ENCODE data around the gene TUBB2A.

The TUBB2A gene

GRCh38 chr6:3137057-3137777, 20.1 kb downstream of the TUBB2A start:
- Histone ChIP-seq H3K4me3 (ENCODE audit: extremely low read depth, insufficient read depth, low read length, poor library complexity, severe bottlenecking) (no peak overlapping the region), H3K9me3 (ENCODE audit: control insufficient read depth, low read length) (no peaks in the 10 kb centered on the region), H3K27ac (ENCODE audit: low read depth, low read length, severe bottlenecking) (peak overlapping the region; percentile 51), H3K4me1 (ENCODE audit: control insufficient read depth, insufficient read depth, low read length, poor library complexity, severe bottlenecking) (peaks cover 18% of the 10 kb centered on the region), H3K36me3 (ENCODE audit: control insufficient read depth, insufficient read depth, low read length) (peaks cover 62% of the 10 kb centered on the region)
- 89 to 95% methylated on average over 7 to 10 of the region's 12 CpGs for WGBS, 2 experiments (ENCODE audit: insufficient coverage in 2 of 2)

GRCh38 chr6:3136292-3137011, 20.9 kb downstream of the TUBB2A start:
- H3K4me1 ChIP-seq (ENCODE audit: control insufficient read depth, insufficient read depth, low read length, poor library complexity, severe bottlenecking): peaks cover 18% of the 10 kb centered on the region
- no peaks in the 10 kb centered on the region for H3K9me3 ChIP-seq (ENCODE audit: control insufficient read depth, low read length)
- no peak overlapping the region for H3K27ac ChIP-seq (ENCODE audit: low read depth, low read length, severe bottlenecking)
- peaks cover 63% of the 10 kb centered on the region for H3K36me3 ChIP-seq (ENCODE audit: control insufficient read depth, insufficient read depth, low read length)
- 85 to 89% methylated on average over 2 to 6 of the region's 8 CpGs for WGBS, 2 experiments (ENCODE audit: insufficient coverage in 2 of 2)
- H3K4me3 ChIP-seq (ENCODE audit: extremely low read depth, insufficient read depth, low read length, poor library complexity, severe bottlenecking): no peak overlapping the region

- H3K4me3 ChIP-seq (ENCODE audit: extremely low read depth, insufficient read depth, low read length, poor library complexity, severe bottlenecking): no peak overlapping the region
- H3K36me3 ChIP-seq (ENCODE audit: control insufficient read depth, insufficient read depth, low read length): peaks cover 64% of the 10 kb centered on the region
- H3K9me3 ChIP-seq (ENCODE audit: control insufficient read depth, low read length): no peaks in the 10 kb centered on the region
- WGBS, 2 experiments (ENCODE audit: insufficient coverage in 2 of 2): 95 to 96% methylated on average over 10 of the region's 13 CpGs
- H3K4me1 ChIP-seq (ENCODE audit: control insufficient read depth, insufficient read depth, low read length, poor library complexity, severe bottlenecking): peaks cover 18% of the 10 kb centered on the region
- H3K27ac ChIP-seq (ENCODE audit: low read depth, low read length, severe bottlenecking): no peak overlapping the region
These were observed 21.6 kb downstream of the TUBB2A start for GRCh38 chr6:3135668-3136291.

- peaks cover 66% of the 10 kb centered on the region for H3K36me3 ChIP-seq (ENCODE audit: control insufficient read depth, insufficient read depth, low read length)
- no peak overlapping the region for H3K4me3 ChIP-seq (ENCODE audit: extremely low read depth, insufficient read depth, low read length, poor library complexity, severe bottlenecking)
- H3K4me1 ChIP-seq (ENCODE audit: control insufficient read depth, insufficient read depth, low read length, poor library complexity, severe bottlenecking): peaks cover 6% of the 10 kb centered on the region
- no peaks in the 10 kb centered on the region for H3K9me3 ChIP-seq (ENCODE audit: control insufficient read depth, low read length)
- WGBS, 2 experiments (ENCODE audit: insufficient coverage in 2 of 2): 88 to 94% methylated on average over 7 to 9 of the region's 9 CpGs
- H3K27ac ChIP-seq (ENCODE audit: low read depth, low read length, severe bottlenecking): no peak overlapping the region
These were observed 23.8 kb downstream of the TUBB2A start for GRCh38 chr6:3133515-3133914.

- H3K4me1 ChIP-seq (ENCODE audit: control insufficient read depth, insufficient read depth, low read length, poor library complexity, severe bottlenecking): peaks cover 1% of the 10 kb centered on the region
- no peak overlapping the region for H3K4me3 ChIP-seq (ENCODE audit: extremely low read depth, insufficient read depth, low read length, poor library complexity, severe bottlenecking)
- H3K27ac ChIP-seq (ENCODE audit: low read depth, low read length, severe bottlenecking): no peak overlapping the region
- 93 to 96% methylated on average over 15 of the region's 15 CpGs for WGBS, 2 experiments (ENCODE audit: insufficient coverage in 2 of 2)
- no peaks in the 10 kb centered on the region for H3K9me3 ChIP-seq (ENCODE audit: control insufficient read depth, low read length)
- H3K36me3 ChIP-seq (ENCODE audit: control insufficient read depth, insufficient read depth, low read length): peaks cover 57% of the 10 kb centered on the region
These were observed 25.6 kb downstream of the TUBB2A start for GRCh38 chr6:3131695-3132094.

GRCh38 chr6:3128356-3129108, 28.8 kb downstream of the TUBB2A start:
- 96% methylated on average over 12 of the region's 15 CpGs for WGBS, 2 experiments (ENCODE audit: insufficient coverage in 2 of 2)
- H3K9me3 ChIP-seq (ENCODE audit: control insufficient read depth, low read length): no peaks in the 10 kb centered on the region
- H3K4me3 ChIP-seq (ENCODE audit: extremely low read depth, insufficient read depth, low read length, poor library complexity, severe bottlenecking): no peak overlapping the region
- peaks cover 40% of the 10 kb centered on the region for H3K36me3 ChIP-seq (ENCODE audit: control insufficient read depth, insufficient read depth, low read length)
- no peak overlapping the region for H3K27ac ChIP-seq (ENCODE audit: low read depth, low read length, severe bottlenecking)
- H3K4me1 ChIP-seq (ENCODE audit: control insufficient read depth, insufficient read depth, low read length, poor library complexity, severe bottlenecking): no peaks in the 10 kb centered on the region

- WGBS, 2 experiments (ENCODE audit: insufficient coverage in 2 of 2): 38% methylated on average over 2 of the region's 2 CpGs; no CpG with 5 or more reads in 1 of the 2 experiments
These were observed 31.5 kb downstream of the TUBB2A start for GRCh38 chr6:3125815-3126214.

GRCh38 chr6:3124667-3125066, 32.7 kb downstream of the TUBB2A start:
- Histone ChIP-seq H3K9me3 (ENCODE audit: control insufficient read depth, low read length) (no peaks in the 10 kb centered on the region), H3K36me3 (ENCODE audit: control insufficient read depth, insufficient read depth, low read length) (peaks cover 17% of the 10 kb centered on the region), H3K4me3 (ENCODE audit: extremely low read depth, insufficient read depth, low read length, poor library complexity, severe bottlenecking) (no peak overlapping the region), H3K27ac (ENCODE audit: low read depth, low read length, severe bottlenecking) (no peak overlapping the region), H3K4me1 (ENCODE audit: control insufficient read depth, insufficient read depth, low read length, poor library complexity, severe bottlenecking) (no peaks in the 10 kb centered on the region)
- 87 to 92% methylated on average over 7 of the region's 8 CpGs for WGBS, 2 experiments (ENCODE audit: insufficient coverage in 2 of 2)

More at GRCh38 chr6:3125815-3126214, 31.5 kb downstream of the TUBB2A start:
- Histone ChIP-seq H3K4me3 (ENCODE audit: extremely low read depth, insufficient read depth, low read length, poor library complexity, severe bottlenecking) (no peak overlapping the region), H3K4me1 (ENCODE audit: control insufficient read depth, insufficient read depth, low read length, poor library complexity, severe bottlenecking) (no peaks in the 10 kb centered on the region), H3K36me3 (ENCODE audit: control insufficient read depth, insufficient read depth, low read length) (peaks cover 27% of the 10 kb centered on the region), H3K9me3 (ENCODE audit: control insufficient read depth, low read length) (no peaks in the 10 kb centered on the region), H3K27ac (ENCODE audit: low read depth, low read length, severe bottlenecking) (no peak overlapping the region)

GRCh38 chr6:3122823-3123182, 34.5 kb downstream of the TUBB2A start:
- Histone ChIP-seq H3K27ac (ENCODE audit: low read depth, low read length, severe bottlenecking) (no peak overlapping the region), H3K36me3 (ENCODE audit: control insufficient read depth, insufficient read depth, low read length) (no peaks in the 10 kb centered on the region), H3K4me1 (ENCODE audit: control insufficient read depth, insufficient read depth, low read length, poor library complexity, severe bottlenecking) (no peaks in the 10 kb centered on the region), H3K4me3 (ENCODE audit: extremely low read depth, insufficient read depth, low read length, poor library complexity, severe bottlenecking) (no peak overlapping the region), H3K9me3 (ENCODE audit: control insufficient read depth, low read length) (no peaks in the 10 kb centered on the region)
- WGBS, 2 experiments (ENCODE audit: insufficient coverage in 2 of 2): 94 to 98% methylated on average over 9 of the region's 9 CpGs

- Histone ChIP-seq H3K27ac (ENCODE audit: low read depth, low read length, severe bottlenecking) (no peak overlapping the region), H3K4me3 (ENCODE audit: extremely low read depth, insufficient read depth, low read length, poor library complexity, severe bottlenecking) (no peak overlapping the region), H3K9me3 (ENCODE audit: control insufficient read depth, low read length) (no peaks in the 10 kb centered on the region), H3K36me3 (ENCODE audit: control insufficient read depth, insufficient read depth, low read length) (no peaks in the 10 kb centered on the region), H3K4me1 (ENCODE audit: control insufficient read depth, insufficient read depth, low read length, poor library complexity, severe bottlenecking) (no peaks in the 10 kb centered on the region)
- 92 to 98% methylated on average over 3 to 4 of the region's 5 CpGs for WGBS, 2 experiments (ENCODE audit: insufficient coverage in 2 of 2)
These were observed 36.6 kb downstream of the TUBB2A start for GRCh38 chr6:3120765-3121089.

All from mesodermal cell (in vitro differentiated cells).